Tibial nerve (tissue), 4 donors: ENCODE results near the gene BTLA.

ENCODE experiments used
- EP300 ChIP-seq, 2 donors: sonication (generic); formaldehyde crosslinking; IDR thresholded peaks; one replicate each; pipeline ENCODE4 v1.6.1; 2017; ENCODE audit warnings: antibody characterized with exemption in 2 of 2, mild to moderate bottlenecking in 1 of 2
- POLR2A ChIP-seq, 2 donors: fragments of 450-650 bp; IDR thresholded peaks; one replicate each; pipeline ENCODE4 v1.6.1; 2017; ENCODE audit warnings: antibody characterized with exemption in 2 of 2, mild to moderate bottlenecking in 2 of 2, moderate library complexity in 2 of 2
- TF ChIP-seq, protein P1 (sequence below), 5 experiments: fragments of 200-600 bp in 3 of 5; fragments of 450-650 bp in 2 of 5; sonication (generic) in 3 of 5; IDR thresholded peaks; one replicate each; pipeline ENCODE4 v1.5.1; 2016 to 2019; ENCODE audit warnings: antibody characterized with exemption in 5 of 5, mild to moderate bottlenecking in 3 of 5, moderate library complexity in 2 of 5

DNA sequence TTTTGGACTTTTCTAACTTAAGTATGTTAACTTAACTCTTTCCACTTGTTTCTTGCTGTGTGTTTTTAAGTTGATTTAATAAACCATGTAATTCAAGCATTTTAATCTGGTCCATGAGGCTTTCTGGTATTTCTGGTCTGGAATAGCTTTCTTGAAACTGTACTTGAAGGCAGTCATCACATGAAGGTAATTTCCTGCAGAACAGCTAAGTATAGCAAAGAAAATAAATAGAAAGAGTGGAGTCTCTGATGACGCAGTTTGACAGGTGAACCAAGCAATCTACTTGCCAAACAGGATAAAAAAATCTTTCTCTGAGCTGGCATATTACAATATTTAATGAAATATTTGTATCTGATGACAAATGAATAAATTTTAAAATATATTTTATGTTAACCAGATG is 74.9 kb downstream of the BTLA start:
- TF ChIP-seq EP300 (IDR thresholded peaks at IDR 0.05) = no peak
- TF ChIP-seq, protein P1, sequence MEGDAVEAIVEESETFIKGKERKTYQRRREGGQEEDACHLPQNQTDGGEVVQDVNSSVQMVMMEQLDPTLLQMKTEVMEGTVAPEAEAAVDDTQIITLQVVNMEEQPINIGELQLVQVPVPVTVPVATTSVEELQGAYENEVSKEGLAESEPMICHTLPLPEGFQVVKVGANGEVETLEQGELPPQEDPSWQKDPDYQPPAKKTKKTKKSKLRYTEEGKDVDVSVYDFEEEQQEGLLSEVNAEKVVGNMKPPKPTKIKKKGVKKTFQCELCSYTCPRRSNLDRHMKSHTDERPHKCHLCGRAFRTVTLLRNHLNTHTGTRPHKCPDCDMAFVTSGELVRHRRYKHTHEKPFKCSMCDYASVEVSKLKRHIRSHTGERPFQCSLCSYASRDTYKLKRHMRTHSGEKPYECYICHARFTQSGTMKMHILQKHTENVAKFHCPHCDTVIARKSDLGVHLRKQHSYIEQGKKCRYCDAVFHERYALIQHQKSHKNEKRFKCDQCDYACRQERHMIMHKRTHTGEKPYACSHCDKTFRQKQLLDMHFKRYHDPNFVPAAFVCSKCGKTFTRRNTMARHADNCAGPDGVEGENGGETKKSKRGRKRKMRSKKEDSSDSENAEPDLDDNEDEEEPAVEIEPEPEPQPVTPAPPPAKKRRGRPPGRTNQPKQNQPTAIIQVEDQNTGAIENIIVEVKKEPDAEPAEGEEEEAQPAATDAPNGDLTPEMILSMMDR (IDR thresholded peaks at IDR 0.05) = no peak
- TF ChIP-seq POLR2A (IDR thresholded peaks at IDR 0.05) = no peak
